ENCODE results near the gene OSM. TPM values are rescaled to one million over a fixed set of nuclear protein-coding genes. Genes with fewer than 3 reads are reported as not detected.

OSM gene
- total RNA-seq, 1 donor from 2014 or later: not detected

DNA sequence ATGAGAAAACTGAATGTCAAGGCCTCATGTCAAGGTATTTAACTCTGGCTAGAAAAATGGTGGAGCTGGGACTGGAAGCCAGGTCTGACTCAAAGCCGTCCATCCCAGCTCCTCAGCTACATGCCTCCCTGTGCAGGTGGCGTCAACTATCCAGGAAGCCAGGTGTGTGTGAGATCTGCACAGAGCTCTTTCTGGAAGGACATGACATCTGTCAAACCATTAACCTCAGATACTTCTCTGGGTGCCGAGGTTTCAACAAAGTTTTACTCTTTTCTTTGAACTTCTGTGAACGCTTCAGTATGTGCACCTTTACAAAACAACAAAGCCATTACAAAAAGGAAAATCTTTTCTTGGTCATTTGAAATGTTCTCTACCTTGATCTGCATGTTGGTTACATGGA, 29.7 kb upstream of the OSM start:
- no peaks in the 10 kb centered on the region for H3K27me3 ChIP-seq (ENCODE audit: control insufficient read depth, insufficient read depth, low read length)
- H3K4me3 ChIP-seq (ENCODE audit: low read depth, low read length): no peak overlapping the region
- FAIRE-seq: no peak
- TF ChIP-seq, protein P1, sequence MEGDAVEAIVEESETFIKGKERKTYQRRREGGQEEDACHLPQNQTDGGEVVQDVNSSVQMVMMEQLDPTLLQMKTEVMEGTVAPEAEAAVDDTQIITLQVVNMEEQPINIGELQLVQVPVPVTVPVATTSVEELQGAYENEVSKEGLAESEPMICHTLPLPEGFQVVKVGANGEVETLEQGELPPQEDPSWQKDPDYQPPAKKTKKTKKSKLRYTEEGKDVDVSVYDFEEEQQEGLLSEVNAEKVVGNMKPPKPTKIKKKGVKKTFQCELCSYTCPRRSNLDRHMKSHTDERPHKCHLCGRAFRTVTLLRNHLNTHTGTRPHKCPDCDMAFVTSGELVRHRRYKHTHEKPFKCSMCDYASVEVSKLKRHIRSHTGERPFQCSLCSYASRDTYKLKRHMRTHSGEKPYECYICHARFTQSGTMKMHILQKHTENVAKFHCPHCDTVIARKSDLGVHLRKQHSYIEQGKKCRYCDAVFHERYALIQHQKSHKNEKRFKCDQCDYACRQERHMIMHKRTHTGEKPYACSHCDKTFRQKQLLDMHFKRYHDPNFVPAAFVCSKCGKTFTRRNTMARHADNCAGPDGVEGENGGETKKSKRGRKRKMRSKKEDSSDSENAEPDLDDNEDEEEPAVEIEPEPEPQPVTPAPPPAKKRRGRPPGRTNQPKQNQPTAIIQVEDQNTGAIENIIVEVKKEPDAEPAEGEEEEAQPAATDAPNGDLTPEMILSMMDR (IDR thresholded peaks at IDR 0.05; ENCODE audit: insufficient read depth, low read length, severe bottlenecking): no peak
- no peak for DNase-seq (ENCODE audit: low read depth)
- peaks cover 28% of the 10 kb centered on the region for H3K36me3 ChIP-seq (ENCODE audit: control insufficient read depth, insufficient read depth, low read length)

DNA sequence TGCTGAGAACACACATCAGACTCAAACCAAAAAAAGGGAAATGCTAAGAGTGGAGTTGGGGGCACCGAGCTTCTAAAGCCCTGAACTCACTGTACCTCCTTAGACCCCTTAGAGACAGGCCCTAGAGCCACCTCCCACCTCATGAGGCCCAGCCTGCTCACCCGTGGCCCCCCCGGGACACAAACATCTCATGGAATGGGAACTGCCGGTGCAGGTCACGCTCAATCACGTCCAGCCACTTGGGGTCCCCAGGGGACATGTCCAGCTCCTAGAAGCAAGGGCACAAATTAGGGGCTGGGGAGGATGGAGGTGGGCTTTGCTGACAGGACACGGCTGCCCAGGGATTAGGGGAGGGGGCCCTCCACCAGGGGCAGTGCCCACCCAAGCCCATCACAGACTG, 28.9 kb upstream of the OSM start:
- no peak for FAIRE-seq
- Histone ChIP-seq H3K27me3 (ENCODE audit: control insufficient read depth, insufficient read depth, low read length) (no peaks in the 10 kb centered on the region), H3K4me3 (ENCODE audit: low read depth, low read length) (no peak overlapping the region), H3K36me3 (ENCODE audit: control insufficient read depth, insufficient read depth, low read length) (peaks cover 24% of the 10 kb centered on the region)
- TF ChIP-seq, protein P1 (IDR thresholded peaks at IDR 0.05; ENCODE audit: insufficient read depth, low read length, severe bottlenecking): no peak
- no peak for DNase-seq (ENCODE audit: low read depth)

DNA sequence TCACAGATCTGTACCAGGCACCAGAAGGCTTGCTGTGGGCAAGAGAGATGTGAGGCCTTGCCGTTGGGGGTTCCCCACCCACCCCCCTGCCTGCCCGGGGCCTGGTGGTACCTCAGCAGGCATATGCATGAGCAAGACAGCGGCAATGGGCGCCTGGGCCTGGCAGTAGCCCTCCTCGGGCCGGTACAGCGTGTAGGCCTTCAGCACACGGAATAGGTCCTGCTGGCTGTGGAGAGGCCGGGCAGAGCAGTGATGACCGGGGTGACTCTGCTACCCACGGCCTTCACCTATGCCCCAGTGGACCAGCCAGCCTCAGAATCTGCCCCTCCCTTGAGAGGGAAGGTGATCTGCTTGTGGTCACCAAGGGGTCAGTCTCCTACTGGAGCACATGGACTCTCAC, 28.2 kb upstream of the OSM start:
- H3K27me3 ChIP-seq (ENCODE audit: control insufficient read depth, insufficient read depth, low read length): no peaks in the 10 kb centered on the region
- peaks cover 24% of the 10 kb centered on the region for H3K36me3 ChIP-seq (ENCODE audit: control insufficient read depth, insufficient read depth, low read length)
- DNase-seq (ENCODE audit: low read depth) (no peak), FAIRE-seq (no peak)
- no peak overlapping the region for H3K4me3 ChIP-seq (ENCODE audit: low read depth, low read length)
- TF ChIP-seq, protein P1 (IDR thresholded peaks at IDR 0.05; ENCODE audit: insufficient read depth, low read length, severe bottlenecking): no peak

DNA sequence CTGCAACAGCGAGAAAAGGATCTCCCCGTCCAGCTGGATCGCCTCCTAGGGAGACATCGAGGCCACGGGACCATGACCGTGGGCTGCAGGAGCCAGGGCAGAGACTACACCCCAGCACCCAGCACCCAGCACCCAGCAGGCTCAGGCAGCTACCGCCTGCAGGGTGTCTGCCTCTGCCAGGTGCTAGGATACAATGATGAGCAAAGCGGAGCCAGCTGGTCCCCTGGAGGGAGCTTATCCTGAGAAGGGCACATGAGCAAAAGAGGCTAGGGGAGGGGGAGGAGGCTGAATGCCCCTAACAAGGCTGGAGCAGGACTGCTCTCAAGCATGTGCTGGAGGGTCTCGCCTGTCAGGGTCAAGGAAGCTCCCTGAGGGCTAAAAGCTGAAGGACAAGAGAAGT, 27.4 kb upstream of the OSM start:
- FAIRE-seq (no peak), DNase-seq (ENCODE audit: low read depth) (no peak)
- no peak overlapping the region for H3K4me3 ChIP-seq (ENCODE audit: low read depth, low read length)
- peaks cover 24% of the 10 kb centered on the region for H3K36me3 ChIP-seq (ENCODE audit: control insufficient read depth, insufficient read depth, low read length)
- TF ChIP-seq, protein P1 (IDR thresholded peaks at IDR 0.05; ENCODE audit: insufficient read depth, low read length, severe bottlenecking): no peak
- H3K27me3 ChIP-seq (ENCODE audit: control insufficient read depth, insufficient read depth, low read length): no peaks in the 10 kb centered on the region

DNA sequence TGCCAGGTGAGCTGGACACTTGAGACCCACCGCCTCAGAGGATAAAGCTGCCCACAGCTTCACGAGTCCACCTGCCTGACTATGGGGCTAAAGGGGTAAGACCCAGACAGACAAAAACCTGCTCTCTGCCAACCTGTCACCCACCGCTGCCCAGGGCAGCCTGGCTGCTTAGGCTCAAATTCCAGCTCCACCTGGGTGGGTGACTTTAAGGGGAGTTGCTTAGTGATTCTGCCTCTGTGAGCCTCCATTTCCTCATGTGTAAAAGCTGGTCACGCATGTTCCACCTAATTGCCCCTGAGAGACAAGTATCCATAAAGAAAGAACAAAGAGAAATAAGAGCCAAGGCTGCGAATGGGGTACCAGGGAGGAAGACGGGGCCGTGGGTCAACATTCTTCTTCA, 26.4 kb upstream of the OSM start:
- no peaks in the 10 kb centered on the region for H3K27me3 ChIP-seq (ENCODE audit: control insufficient read depth, insufficient read depth, low read length)
- H3K36me3 ChIP-seq (ENCODE audit: control insufficient read depth, insufficient read depth, low read length): peaks cover 24% of the 10 kb centered on the region
- DNase-seq (ENCODE audit: low read depth) (no peak), FAIRE-seq (no peak)
- TF ChIP-seq, protein P1 (IDR thresholded peaks at IDR 0.05; ENCODE audit: insufficient read depth, low read length, severe bottlenecking): no peak
- H3K4me3 ChIP-seq (ENCODE audit: low read depth, low read length): no peak overlapping the region

All from bronchial epithelial cell (primary cell).